ENCODE results near the gene BCL2L15. TPM values are rescaled to one million over a fixed set of nuclear protein-coding genes. Genes with fewer than 3 reads are reported as not detected.
A peak's percentile ranks its signal among the peaks of the same experiment; 100 is the strongest.

BCL2L15 gene
- total RNA-seq, 2 experiments from 2014 or later = 1.1 to 2.9 TPM

DNA sequence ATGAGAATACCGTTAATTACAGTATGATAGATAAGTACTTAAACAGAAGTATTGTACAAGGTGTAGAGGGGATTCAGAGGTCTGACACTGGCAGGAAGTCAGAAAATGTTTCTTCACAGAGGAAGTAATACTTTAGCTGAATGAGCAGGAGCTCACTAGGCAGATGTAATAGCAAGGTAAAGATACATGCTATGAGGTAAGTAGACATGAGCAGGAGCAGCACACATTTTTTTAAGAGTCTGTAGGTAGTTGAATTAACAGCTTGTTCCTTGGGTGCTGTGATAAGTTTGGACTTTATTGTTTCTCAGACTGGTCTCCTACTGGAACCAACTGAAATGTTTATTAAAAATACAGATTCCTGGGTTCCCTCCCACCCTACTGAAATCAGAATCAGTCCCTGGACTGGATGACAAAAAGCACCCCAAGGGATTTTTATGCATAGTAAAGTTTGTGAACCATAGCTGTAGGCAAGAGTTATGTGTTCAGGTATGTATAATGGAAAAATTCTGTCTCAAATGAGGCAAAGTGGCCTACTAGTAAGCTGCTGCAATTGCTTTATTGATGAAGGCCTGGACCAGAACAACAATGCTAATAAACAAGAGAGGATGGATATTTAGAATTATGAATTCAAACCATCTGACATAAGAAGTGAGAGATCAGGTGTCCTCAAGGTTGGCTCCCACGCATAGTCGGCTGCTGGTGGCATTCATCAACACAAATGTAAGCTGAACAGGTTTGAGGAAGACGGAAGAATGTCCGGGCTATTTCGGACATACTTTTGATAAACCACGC, 16.3 kb upstream of the BCL2L15 start:
- Mint-ChIP-seq H3K27ac (peak overlapping the region; percentile 91), H3K27me3 (no peaks in the 10 kb centered on the region), H3K36me3 (peaks cover 45% of the 10 kb centered on the region), H3K9me3 (no peaks in the 10 kb centered on the region), H3K4me1 (peaks cover 50% of the 10 kb centered on the region), H3K4me3 (peak overlapping the region; percentile 99)
- ATAC-seq (ENCODE audit: low read depth) = no peak
- no peak for DNase-seq
- POLR2A ChIA-PET = interaction anchor here (0.7 to 7.7 kb wide), 16 partner anchors 17 to 830 kb away, joined by 3 to 148 read pairs (median 6); partner anchors contain the start of genes HIPK1, LRIG2 and RSBN1

DNA sequence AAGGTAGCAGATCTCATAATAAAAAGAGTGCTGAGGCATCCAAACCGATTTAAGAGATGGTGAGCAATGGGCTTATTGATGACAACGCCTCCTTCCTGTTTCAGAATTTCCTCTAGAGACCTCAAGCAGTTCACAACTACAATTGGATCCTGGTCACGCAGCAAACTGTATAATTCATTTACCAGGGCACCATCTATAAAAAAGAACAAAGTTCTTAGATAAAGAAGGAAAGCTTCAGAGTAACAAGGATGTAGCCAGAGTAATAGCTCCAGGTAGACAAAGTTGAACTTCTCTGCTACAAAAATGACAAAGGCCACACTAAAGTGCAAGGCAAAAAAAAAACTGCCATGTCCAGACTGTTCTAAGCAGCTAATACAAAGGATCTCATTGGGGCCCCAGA, 13.8 kb upstream of the BCL2L15 start:
- Mint-ChIP-seq H3K27me3 (no peaks in the 10 kb centered on the region), H3K4me1 (peaks cover 44% of the 10 kb centered on the region), H3K4me3 (peak overlapping the region; percentile 46), H3K36me3 (peaks cover 55% of the 10 kb centered on the region), H3K27ac (peak overlapping the region; percentile 80), H3K9me3 (no peaks in the 10 kb centered on the region)
- ATAC-seq (ENCODE audit: low read depth) (no peak), DNase-seq (no peak)
- POLR2A ChIA-PET = interaction anchor here (0.6 to 7.7 kb wide), 4 partner anchors 27 to 151 kb away, joined by 3 to 148 read pairs (median 4); partner anchors contain the start of gene HIPK1

DNA sequence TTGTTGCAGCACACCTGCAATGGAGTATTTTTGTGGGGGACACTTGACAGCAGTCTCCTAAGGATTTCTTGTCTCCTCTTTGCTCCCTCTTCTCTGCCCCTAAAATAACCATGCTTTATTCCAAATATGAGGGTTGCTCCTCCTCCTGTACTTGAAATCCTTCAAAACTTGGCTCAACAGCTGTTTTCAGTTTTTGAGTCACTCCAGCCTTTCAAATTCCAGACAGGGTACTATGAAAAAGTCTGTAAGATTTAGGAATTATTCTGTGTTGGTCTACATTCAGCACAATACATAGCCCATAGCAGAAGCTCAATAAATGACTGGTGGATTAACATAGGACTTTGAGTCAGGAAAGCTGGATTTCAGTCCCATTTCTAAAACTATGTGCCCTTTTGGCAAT, 11.7 kb upstream of the BCL2L15 start:
- DNase-seq (no peak), ATAC-seq (ENCODE audit: low read depth) (no peak)
- POLR2A ChIA-PET = interaction anchor here (0.6 kb wide), 1 partner anchor 46 kb away, joined by 4 read pairs; no protein-coding TSS in a partner anchor
- Mint-ChIP-seq H3K36me3 (peaks cover 68% of the 10 kb centered on the region), H3K4me3 (no peak overlapping the region), H3K9me3 (no peaks in the 10 kb centered on the region), H3K4me1 (peaks cover 41% of the 10 kb centered on the region), H3K27me3 (no peaks in the 10 kb centered on the region), H3K27ac (no peak overlapping the region)

DNA sequence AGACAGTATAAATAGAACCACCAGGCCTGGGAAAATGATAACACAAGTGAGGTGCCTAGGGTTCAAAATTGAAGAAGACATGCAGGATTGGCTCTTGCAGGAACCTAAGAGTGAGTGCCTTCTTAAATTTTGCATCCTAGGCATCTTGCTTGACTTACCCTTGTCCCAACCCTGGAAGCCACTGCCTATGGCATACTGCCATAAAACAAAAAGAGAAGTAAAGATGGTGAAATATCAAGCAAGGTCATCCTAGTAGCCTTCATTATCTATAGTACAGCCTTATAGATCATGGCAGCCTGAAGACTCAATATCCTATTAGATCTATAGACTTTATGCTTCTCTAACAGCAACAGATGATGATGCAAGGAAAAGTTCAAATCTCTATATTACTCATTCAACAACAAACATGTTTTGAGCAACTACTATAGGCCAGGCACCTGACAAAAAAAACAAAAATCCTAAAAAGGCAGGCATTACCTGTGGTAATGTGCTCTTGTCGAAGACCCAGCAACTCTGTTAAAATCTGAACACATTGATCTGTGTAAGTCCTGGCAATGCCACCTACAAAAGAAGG, 10.9 kb upstream of the BCL2L15 start:
- peaks cover 68% of the 10 kb centered on the region for H3K36me3 Mint-ChIP-seq
- H3K4me3 Mint-ChIP-seq = no peak overlapping the region
- peaks cover 35% of the 10 kb centered on the region for H3K4me1 Mint-ChIP-seq
- no peaks in the 10 kb centered on the region for H3K9me3 Mint-ChIP-seq
- no peaks in the 10 kb centered on the region for H3K27me3 Mint-ChIP-seq
- DNase-seq (no peak), ATAC-seq (ENCODE audit: low read depth) (no peak)
- POLR2A ChIA-PET = no interaction called here
- H3K27ac Mint-ChIP-seq = peak overlapping the region; percentile 56

DNA sequence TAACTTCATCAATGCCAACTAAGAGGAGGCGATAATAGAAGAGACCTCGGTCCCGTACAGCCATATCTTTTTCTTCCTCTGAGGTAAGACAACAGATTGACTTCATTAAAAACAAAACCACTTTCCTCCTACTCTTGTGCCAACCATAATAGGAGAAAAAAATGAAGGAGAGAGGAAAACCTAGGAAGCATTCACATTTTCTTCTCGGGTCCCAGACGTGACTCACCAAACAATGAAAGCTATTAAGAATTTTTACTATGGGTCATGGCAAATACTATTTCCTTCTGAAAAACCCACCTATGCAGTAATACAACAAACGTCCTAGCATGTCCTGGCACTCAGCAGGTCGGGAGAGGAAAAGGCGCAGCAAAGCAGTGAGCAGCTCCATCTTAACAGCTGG, 8.6 kb upstream of the BCL2L15 start:
- Mint-ChIP-seq H3K4me1 (peaks cover 16% of the 10 kb centered on the region), H3K9me3 (no peaks in the 10 kb centered on the region), H3K4me3 (no peak overlapping the region), H3K27ac (peak overlapping the region; percentile 11), H3K36me3 (peaks cover 56% of the 10 kb centered on the region), H3K27me3 (no peaks in the 10 kb centered on the region)
- ATAC-seq (ENCODE audit: low read depth) (no peak), DNase-seq (no peak)
- POLR2A ChIA-PET = interaction anchor here (0.6 to 1.1 kb wide), 2 partner anchors 24 to 27 kb away, joined by 3 read pairs; no protein-coding TSS in a partner anchor

DNA sequence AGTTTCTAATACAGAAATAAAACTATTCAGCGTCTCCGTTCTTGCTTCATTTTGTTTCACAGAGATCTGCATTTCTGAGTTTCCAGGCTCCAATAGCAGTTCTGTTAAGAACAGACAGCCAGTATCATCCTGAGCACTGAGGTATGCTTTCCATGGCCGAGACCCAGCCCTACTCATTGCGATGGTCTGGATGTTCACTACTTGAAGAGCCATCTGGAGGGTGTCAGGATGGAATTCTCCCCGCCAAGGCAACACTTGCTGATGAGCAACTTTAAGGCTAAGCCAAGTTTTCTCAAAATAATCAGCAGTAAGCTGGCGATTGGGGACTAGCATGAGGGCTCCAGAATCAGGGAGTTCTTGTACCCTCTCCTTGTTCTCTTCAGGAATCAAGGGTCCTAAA, 7.7 kb upstream of the BCL2L15 start:
- no peak for DNase-seq

DNA sequence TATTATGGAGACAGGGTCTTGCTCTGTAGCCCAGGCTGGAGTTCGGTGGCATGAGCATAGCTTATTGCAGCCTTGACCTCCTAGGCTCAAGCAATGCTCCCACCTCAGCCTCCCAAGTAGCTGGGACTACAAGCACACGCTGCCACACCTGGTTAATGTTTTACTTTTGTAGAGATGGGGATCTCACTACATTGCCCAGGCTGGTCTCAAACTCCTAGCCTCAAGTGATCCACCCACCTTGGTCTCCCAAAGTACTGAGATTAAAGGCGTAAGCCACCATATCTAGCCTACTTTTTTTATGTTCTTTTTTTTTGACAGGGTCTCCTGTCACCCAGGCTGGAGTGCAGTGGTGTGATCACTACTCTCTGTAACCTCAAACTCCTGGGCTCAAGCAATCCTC, 5.9 kb upstream of the BCL2L15 start:
- POLR2A ChIA-PET = interaction anchor here (1.3 kb wide), 1 partner anchor 12 kb away, joined by 5 read pairs; no protein-coding TSS in a partner anchor
- no peak overlapping the region for H3K27ac Mint-ChIP-seq
- no peak overlapping the region for H3K4me3 Mint-ChIP-seq
- H3K4me1 Mint-ChIP-seq = peaks cover 7% of the 10 kb centered on the region
- H3K9me3 Mint-ChIP-seq = no peaks in the 10 kb centered on the region
- peaks cover 37% of the 10 kb centered on the region for H3K36me3 Mint-ChIP-seq
- DNase-seq (no peak), ATAC-seq (ENCODE audit: low read depth) (no peak)
- H3K27me3 Mint-ChIP-seq = no peaks in the 10 kb centered on the region

More for the DNA sequence above, 7.7 kb upstream of the BCL2L15 start:
- no peaks in the 10 kb centered on the region for H3K9me3 Mint-ChIP-seq
- ATAC-seq (ENCODE audit: low read depth) = no peak
- H3K4me1 Mint-ChIP-seq = peaks cover 16% of the 10 kb centered on the region
- no peaks in the 10 kb centered on the region for H3K27me3 Mint-ChIP-seq
- H3K27ac Mint-ChIP-seq = no peak overlapping the region
- peaks cover 53% of the 10 kb centered on the region for H3K36me3 Mint-ChIP-seq
- POLR2A ChIA-PET = no interaction called here
- no peak overlapping the region for H3K4me3 Mint-ChIP-seq

DNA sequence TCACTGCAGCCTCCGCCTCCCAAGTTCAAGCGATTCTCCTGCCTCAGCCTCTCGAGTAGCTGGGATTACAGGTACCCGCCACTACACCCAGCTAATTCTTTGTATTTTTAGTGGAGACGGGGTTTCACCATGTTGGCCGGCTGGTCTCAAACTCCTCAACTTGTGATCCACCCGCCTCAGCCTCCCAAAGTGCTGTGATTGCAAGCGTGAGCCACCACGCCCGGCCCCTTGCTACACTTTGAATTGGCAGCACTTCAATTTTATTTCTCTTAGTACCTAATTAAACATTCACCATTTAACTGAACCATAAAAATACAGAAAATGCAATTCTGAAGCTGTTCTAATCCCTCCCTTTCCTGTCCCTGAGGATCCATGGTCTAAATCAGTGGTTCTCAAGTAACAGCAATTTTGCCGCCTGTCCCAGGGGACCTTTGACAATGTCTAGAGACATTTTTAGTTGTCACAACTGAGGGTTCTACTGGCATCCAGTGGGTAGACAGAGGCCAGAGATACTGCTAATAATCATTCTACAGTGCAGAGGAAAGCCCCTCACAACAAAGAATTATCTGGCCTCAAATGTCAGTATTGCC, 4.3 kb upstream of the BCL2L15 start:
- Mint-ChIP-seq H3K27me3 (no peaks in the 10 kb centered on the region), H3K4me1 (peaks cover 9% of the 10 kb centered on the region), H3K36me3 (peaks cover 27% of the 10 kb centered on the region), H3K4me3 (no peak overlapping the region), H3K27ac (no peak overlapping the region), H3K9me3 (no peaks in the 10 kb centered on the region)
- no peak for ATAC-seq (ENCODE audit: low read depth)
- no peak for DNase-seq
- POLR2A ChIA-PET = interaction anchor here (0.7 kb wide), 1 partner anchor 88 kb away, joined by 5 read pairs; no protein-coding TSS in a partner anchor

DNA sequence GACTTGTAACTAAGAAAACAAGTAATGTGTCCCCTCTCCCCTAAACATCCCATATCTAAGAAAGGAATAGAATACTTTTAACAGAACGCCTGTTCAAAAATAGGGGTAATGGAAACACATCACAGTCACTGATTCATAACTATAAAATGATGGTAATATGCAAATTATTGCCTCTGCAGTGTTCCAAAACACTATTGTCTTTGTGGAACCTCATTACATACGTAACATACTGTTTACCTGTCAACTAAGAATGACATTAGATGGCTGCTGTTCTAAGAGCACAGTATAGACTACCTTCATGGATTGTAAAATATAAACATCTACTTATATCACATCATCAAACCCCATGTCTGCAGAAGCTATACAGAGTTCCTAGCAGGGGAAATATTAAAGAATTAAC, 3.4 kb upstream of the BCL2L15 start:
- Mint-ChIP-seq H3K9me3 (no peaks in the 10 kb centered on the region), H3K27me3 (no peaks in the 10 kb centered on the region), H3K27ac (no peak overlapping the region), H3K4me1 (peaks cover 9% of the 10 kb centered on the region), H3K4me3 (no peak overlapping the region), H3K36me3 (peaks cover 22% of the 10 kb centered on the region)
- POLR2A ChIA-PET = no interaction called here
- ATAC-seq (ENCODE audit: low read depth) = no peak
- no peak for DNase-seq

DNA sequence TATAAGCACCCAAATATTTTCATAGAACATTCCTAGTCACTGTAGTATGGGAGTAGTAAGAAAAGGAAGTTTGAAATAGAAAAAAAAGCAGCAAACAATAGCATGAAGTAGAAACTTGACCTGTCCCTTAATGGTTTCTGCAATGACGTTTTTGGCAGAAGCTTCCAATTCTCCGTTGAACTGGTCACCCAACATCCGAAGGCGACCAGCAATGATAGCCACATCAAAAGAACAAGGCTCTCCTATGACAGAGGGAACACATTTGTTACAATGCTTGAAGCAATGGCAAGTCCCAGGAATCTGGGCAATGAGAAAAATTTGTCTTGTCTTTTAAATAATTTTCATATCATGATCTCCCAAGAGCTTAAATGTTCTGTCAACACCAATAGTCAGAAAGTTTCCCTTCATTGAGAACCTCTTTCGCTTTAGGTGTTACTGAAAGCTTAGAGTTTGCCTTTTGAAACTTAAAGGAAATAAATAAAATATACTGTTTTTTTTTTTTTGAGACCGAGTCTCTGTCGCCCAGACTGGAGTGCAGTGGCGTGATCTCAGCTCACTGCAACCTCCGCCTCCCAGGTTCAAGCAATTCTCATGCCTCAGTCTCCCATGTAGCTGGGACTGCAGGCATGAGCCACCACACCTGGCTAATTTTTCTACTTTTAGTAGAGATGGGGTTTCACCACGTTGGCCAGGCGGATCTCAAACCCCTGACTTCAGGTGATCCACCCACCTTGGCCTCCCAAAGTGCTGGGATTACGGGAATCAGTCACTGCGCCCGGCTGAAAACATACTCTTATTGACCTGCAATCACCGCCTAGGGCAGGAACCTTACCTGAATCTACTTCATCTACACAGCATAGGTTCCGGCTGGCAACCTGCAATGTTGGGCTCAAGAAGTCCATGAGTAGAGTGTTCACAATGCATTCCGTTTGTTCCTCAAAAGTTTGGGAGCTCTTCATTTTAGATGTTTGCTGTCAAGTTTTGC, 672 bp downstream of the BCL2L15 start:
- DNase-seq (no peak), ATAC-seq (ENCODE audit: low read depth) (no peak)
- H3K4me1 Mint-ChIP-seq = peaks cover 13% of the 10 kb centered on the region
- H3K27me3 Mint-ChIP-seq = no peaks in the 10 kb centered on the region
- peaks cover 15% of the 10 kb centered on the region for H3K36me3 Mint-ChIP-seq
- H3K9me3 Mint-ChIP-seq = no peaks in the 10 kb centered on the region
- H3K27ac Mint-ChIP-seq = no peak overlapping the region
- no peak overlapping the region for H3K4me3 Mint-ChIP-seq
- POLR2A ChIA-PET = interaction anchor here (0.8 to 1.4 kb wide), 4 partner anchors 14 to 43 kb away, joined by 3 to 4 read pairs (median 4); no protein-coding TSS in a partner anchor

DNA sequence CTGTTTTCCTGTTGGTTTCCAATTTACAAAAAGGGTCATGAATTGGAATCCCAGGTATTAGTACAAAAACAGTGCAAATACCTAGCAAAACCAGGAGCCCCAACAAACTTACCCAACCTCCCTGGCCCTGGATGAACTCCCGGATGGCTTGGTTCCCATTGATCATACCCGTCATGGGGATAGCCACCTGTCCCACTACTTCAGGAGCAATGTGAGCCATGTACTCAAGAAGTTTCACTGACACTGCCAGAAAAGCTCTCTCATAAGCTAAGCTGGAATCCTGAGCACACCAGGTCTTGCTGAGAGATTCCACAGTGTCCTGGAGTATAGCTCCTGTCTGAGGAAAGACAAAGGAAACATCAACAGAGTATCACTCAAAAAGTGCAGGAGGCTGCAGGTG, 5.7 kb downstream of the BCL2L15 start:
- Mint-ChIP-seq H3K9me3 (no peaks in the 10 kb centered on the region), H3K27ac (no peak overlapping the region), H3K36me3 (peaks cover 17% of the 10 kb centered on the region), H3K27me3 (no peaks in the 10 kb centered on the region), H3K4me1 (peaks cover 33% of the 10 kb centered on the region), H3K4me3 (no peak overlapping the region)
- ATAC-seq (ENCODE audit: low read depth) (no peak), DNase-seq (no peak)
- POLR2A ChIA-PET = interaction anchor here (1.4 to 3.7 kb wide), 4 partner anchors 8 to 22 kb away, joined by 4 to 24 read pairs (median 12); partner anchors contain the start of gene AP4B1

DNA sequence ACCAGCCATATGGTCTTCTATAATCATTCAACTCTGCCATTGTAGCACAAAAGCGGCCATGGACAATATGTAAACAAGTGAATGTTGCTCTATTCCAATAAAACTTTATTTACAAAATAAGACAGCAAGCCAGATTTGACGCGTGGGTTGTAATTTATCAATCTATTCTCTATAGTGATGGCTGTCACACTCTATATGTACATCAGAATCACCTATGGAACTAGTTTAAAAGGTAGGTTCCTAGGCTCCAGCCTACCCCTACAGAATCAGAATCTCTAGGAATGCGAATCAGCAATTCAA, 7.7 kb downstream of the BCL2L15 start:
- no peak for DNase-seq
- Mint-ChIP-seq H3K4me3 (no peak overlapping the region), H3K27me3 (no peaks in the 10 kb centered on the region), H3K4me1 (peaks cover 43% of the 10 kb centered on the region), H3K36me3 (peaks cover 14% of the 10 kb centered on the region), H3K9me3 (no peaks in the 10 kb centered on the region), H3K27ac (no peak overlapping the region)
- no peak for ATAC-seq (ENCODE audit: low read depth)
- POLR2A ChIA-PET = interaction anchor here (0.7 to 3.7 kb wide), 4 partner anchors 9 to 51 kb away, joined by 3 to 24 read pairs (median 11); partner anchors contain the start of gene AP4B1
